H1 (cell line): ENCODE results near the gene APOL6. TPM values are rescaled to one million over a fixed set of nuclear protein-coding genes. Genes with fewer than 3 reads are reported as not detected.

Experiments
- CTCF ChIA-PET: fragments of 300-600 bp; sonication (Branson Sonifier 250); formaldehyde crosslinking; loops from one replicate; lab custom pipeline; 2021; ENCODE audit not compliant: partially characterized antibody; lab: Charles Lee
- POLR2A ChIA-PET: fragments of 300-600 bp; sonication (Branson Sonifier 250); formaldehyde crosslinking; loops from one replicate; lab custom pipeline; 2021; ENCODE audit warnings: inconsistent platforms; ENCODE audit not compliant: partially characterized antibody; lab: Charles Lee
- DNase-seq, 2 experiments: peaks; one replicate each; pipeline versions ENCODE4 v3.0.0 to v3.0.0-alpha.2; 2010 to 2022; ENCODE audit warnings: low spot score in 2 of 2, low read depth in 1 of 2, mixed read lengths in 1 of 2
- FAIRE-seq: peaks from 2 replicates; lab custom pipeline; 2011; peaks lifted over from hg19 to GRCh38; lab: Jason Lieb, UNC
- H2AFZ ChIP-seq: 2 replicates; pipeline ENCODE4 v1.8.1; 2012; ENCODE audit warnings: low read length, inconsistent platforms
- H2AK5ac ChIP-seq: 2 replicates; pipeline ENCODE4 v1.6.1; 2013; ENCODE audit warnings: low read depth, low read length
- H2BK120ac ChIP-seq: replicated peaks from 2 replicates; pipeline ENCODE3; 2013; ENCODE audit warnings: low read depth, low read length, inconsistent platforms
- H2BK12ac ChIP-seq: 2 replicates; pipeline ENCODE4 v1.6.1; 2013; ENCODE audit warnings: low read depth, low read length
- H2BK15ac ChIP-seq: 2 replicates; pipeline ENCODE4 v1.6.1; 2013; ENCODE audit warnings: low read length
- H2BK20ac ChIP-seq: 2 replicates; pipeline ENCODE4 v1.6.1; 2013; ENCODE audit warnings: low read length
- H2BK5ac ChIP-seq: 2 replicates; pipeline ENCODE4 v1.6.1; 2013; ENCODE audit warnings: low read depth, low read length
- H3K14ac ChIP-seq: 2 replicates; pipeline ENCODE4 v1.6.1; 2013; ENCODE audit warnings: inconsistent platforms; ENCODE audit not compliant: insufficient read length
- H3K18ac ChIP-seq: 2 replicates; pipeline ENCODE4 v1.6.1; 2013; ENCODE audit warnings: low read length; ENCODE audit errors: extremely low read depth
- H3K23ac ChIP-seq: 2 replicates; pipeline ENCODE4 v1.6.1; 2013; ENCODE audit warnings: inconsistent platforms; ENCODE audit not compliant: insufficient read length
- H3K23me2 ChIP-seq: 2 replicates; pipeline ENCODE4 v1.6.1; 2013; ENCODE audit warnings: low read depth, low read length
- H3K27ac ChIP-seq: 2 replicates; pipeline ENCODE4 v1.6.1; 2011; ENCODE audit warnings: low read depth, low read length, inconsistent platforms
- H3K27me3 ChIP-seq, 4 experiments: replicated peaks in 1 of 4; 1 replicate in 1 of 4; 2 replicates in 3 of 4; pipeline versions ENCODE4 v1.6.1 to v1.8.1; 2011 to 2013; ENCODE audit warnings: low read length in 3 of 4, mild to moderate bottlenecking in 3 of 4, inconsistent platforms in 2 of 4, mixed read lengths in 2 of 4, moderate library complexity in 1 of 4; ENCODE audit not compliant: control insufficient read depth in 3 of 4, insufficient read depth in 3 of 4; ENCODE audit errors: extremely low read depth in 1 of 4
- H3K36me3 ChIP-seq, 4 experiments: 2 replicates each; pipeline versions ENCODE4 v1.6.1 to v1.8.1; 2011 to 2013; ENCODE audit warnings: mild to moderate bottlenecking in 4 of 4, low read length in 3 of 4, moderate library complexity in 2 of 4, control low read depth in 1 of 4, inconsistent platforms in 1 of 4; ENCODE audit not compliant: insufficient read depth in 4 of 4, control insufficient read depth in 2 of 4
- H3K4ac ChIP-seq: replicated peaks from 2 replicates; pipeline ENCODE3; 2013; ENCODE audit warnings: low read length, low read depth, mixed read lengths, inconsistent platforms; ENCODE audit not compliant: insufficient read length
- H3K4me1 ChIP-seq, 4 experiments: replicated peaks in 1 of 4; 1 replicate in 1 of 4; 2 replicates in 3 of 4; pipeline versions ENCODE4 v1.6.1 to v1.8.1; 2011 to 2013; ENCODE audit warnings: low read length in 3 of 4, inconsistent platforms in 2 of 4, mixed read lengths in 1 of 4; ENCODE audit not compliant: insufficient read depth in 4 of 4, control insufficient read depth in 3 of 4
- H3K4me2 ChIP-seq, 2 experiments: 2 replicates each; pipeline versions ENCODE4 v1.6.1 to v1.8.1; 2011 to 2013; ENCODE audit warnings: low read depth in 2 of 2, low read length in 2 of 2, control low read depth in 1 of 2, inconsistent platforms in 1 of 2, mild to moderate bottlenecking in 1 of 2; ENCODE audit not compliant: insufficient read depth in 1 of 2
- H3K4me3 ChIP-seq, 4 experiments: fragments of 200-600, 300-600 bp in 1 of 4; sonication (generic), shearing (Covaris generic), sonication (Bioruptor Twin) in 1 of 4; 2 replicates each; pipeline versions ENCODE4 v1.5.1 to v1.8.1; 2011 to 2016; ENCODE audit warnings: low read length in 4 of 4, low read depth in 3 of 4, control low read depth in 2 of 4, inconsistent platforms in 2 of 4, mild to moderate bottlenecking in 2 of 4, mixed read lengths in 1 of 4, moderate library complexity in 1 of 4; ENCODE audit not compliant: insufficient read depth in 2 of 4; ENCODE audit errors: extremely low read depth in 1 of 4
- H3K56ac ChIP-seq: replicated peaks from 2 replicates; pipeline ENCODE3; 2013; ENCODE audit warnings: low read depth, mild to moderate bottlenecking, mixed read lengths, low read length, inconsistent platforms; ENCODE audit not compliant: insufficient read length
- H3K79me1 ChIP-seq: 2 replicates; pipeline ENCODE4 v1.6.1; 2013; ENCODE audit warnings: low read depth, low read length, control low read depth
- H3K79me2 ChIP-seq, 2 experiments: 2 replicates each; pipeline versions ENCODE4 v1.6.1 to v1.8.1; 2012 to 2013; ENCODE audit warnings: low read length in 2 of 2, mild to moderate bottlenecking in 2 of 2, inconsistent platforms in 1 of 2; ENCODE audit not compliant: insufficient read depth in 2 of 2, control insufficient read depth in 1 of 2
- H3K9ac ChIP-seq, 4 experiments: replicated peaks in 1 of 4; 1 replicate in 1 of 4; 2 replicates in 3 of 4; pipeline versions ENCODE4 v1.6.1 to v1.8.1; 2011 to 2013; ENCODE audit warnings: low read depth in 3 of 4, low read length in 3 of 4, control low read depth in 2 of 4, mild to moderate bottlenecking in 2 of 4, moderate library complexity in 2 of 4, inconsistent platforms in 1 of 4; ENCODE audit errors: extremely low read depth in 1 of 4
- H3K9me3 ChIP-seq, 2 experiments: 2 replicates each; pipeline versions ENCODE4 v1.6.1 to v1.8.1; 2012 to 2013; ENCODE audit warnings: mild to moderate bottlenecking in 2 of 2, moderate library complexity in 2 of 2, control low read depth in 1 of 2, inconsistent platforms in 1 of 2, low read depth in 1 of 2, low read length in 1 of 2, mixed read lengths in 1 of 2; ENCODE audit not compliant: insufficient read depth in 2 of 2
- H4K20me1 ChIP-seq, 2 experiments: replicated peaks in 1 of 2; 2 replicates each; pipeline versions ENCODE3 to v1.8.1; 2011 to 2013; ENCODE audit warnings: inconsistent platforms in 2 of 2, low read length in 2 of 2, mild to moderate bottlenecking in 1 of 2; ENCODE audit not compliant: insufficient read depth in 2 of 2, control insufficient read depth in 1 of 2
- H4K5ac ChIP-seq: 2 replicates; pipeline ENCODE4 v1.6.1; 2013; ENCODE audit warnings: low read length, low read depth, mixed read lengths, inconsistent platforms; ENCODE audit not compliant: insufficient read length
- H4K8ac ChIP-seq: 2 replicates; pipeline ENCODE4 v1.8.0; 2013; ENCODE audit warnings: mild to moderate bottlenecking, moderate library complexity, low read length, inconsistent platforms; ENCODE audit not compliant: insufficient read depth; ENCODE audit errors: extremely low read depth
- H4K91ac ChIP-seq: replicated peaks from 2 replicates; pipeline ENCODE3; 2013; ENCODE audit warnings: low read length, mixed read lengths, inconsistent platforms; ENCODE audit not compliant: insufficient read length
- CHD2 ChIP-seq: IDR thresholded peaks from 2 replicates; pipeline ENCODE4 v1.6.1; 2012; ENCODE audit warnings: low read length, improper control_type of control experiment
- CTBP2 ChIP-seq: IDR thresholded peaks from 2 replicates; pipeline ENCODE4 v1.7.0; 2011; ENCODE audit warnings: borderline replicate concordance, mild to moderate bottlenecking, moderate library complexity, mixed read lengths, low read length; ENCODE audit not compliant: insufficient read depth, insufficient read length
- EGR1 ChIP-seq: IDR thresholded peaks from 2 replicates; pipeline ENCODE4 v1.6.1; 2011; ENCODE audit warnings: low read depth, low read length, borderline replicate concordance
- FOSL1 ChIP-seq: IDR thresholded peaks from 2 replicates; pipeline ENCODE4 v1.6.1; 2011; ENCODE audit warnings: mild to moderate bottlenecking, low read depth, low read length, moderate library complexity; ENCODE audit not compliant: insufficient read depth
- GABPA ChIP-seq: IDR thresholded peaks from 2 replicates; pipeline ENCODE4 v1.6.1; 2011; ENCODE audit warnings: mild to moderate bottlenecking, low read length, moderate library complexity, borderline replicate concordance; ENCODE audit not compliant: insufficient read depth
- KDM4A ChIP-seq: IDR thresholded peaks from one replicate; pipeline ENCODE4 v1.7.1; 2012; ENCODE audit warnings: low read depth, mild to moderate bottlenecking, moderate library complexity, low read length, inconsistent platforms; ENCODE audit not compliant: severe bottlenecking
- SIN3A ChIP-seq, 2 experiments: IDR thresholded peaks in 1 of 2; conservative IDR thresholded peaks in 1 of 2; 2 replicates each; pipeline ENCODE4 v1.6.1; 2011 to 2012; ENCODE audit warnings: low read length in 2 of 2, improper control_type of control experiment in 1 of 2, low read depth in 1 of 2, mild to moderate bottlenecking in 1 of 2
- SRF ChIP-seq: IDR thresholded peaks from 2 replicates; pipeline ENCODE4 v1.6.1; 2011; ENCODE audit warnings: mild to moderate bottlenecking, low read depth, low read length, moderate library complexity
- SUZ12 ChIP-seq: fragments of 200-600 bp; sonication (generic); IDR thresholded peaks from 2 replicates; pipeline ENCODE4 v1.6.1; 2012; ENCODE audit warnings: mild to moderate bottlenecking, inconsistent platforms, low read length, moderate library complexity, mixed read lengths
- TBP ChIP-seq: IDR thresholded peaks from 2 replicates; pipeline ENCODE4 v1.6.1; 2011; ENCODE audit warnings: low read depth, low read length, improper control_type of control experiment
- USF2 ChIP-seq: IDR thresholded peaks from 2 replicates; pipeline ENCODE4 v1.6.1; 2011; ENCODE audit warnings: low read length, improper control_type of control experiment
- WGBS, 2 experiments: shearing (Covaris generic) in 1 of 2; methylation state at CpG; one replicate each; pipeline versions ENCODE4 v1.1.6 to v1.1.7; 2013 to 2015; ENCODE audit warnings: low lambda C conversion rate in 2 of 2, mixed read lengths in 2 of 2, inconsistent platforms in 1 of 2, low coverage in 1 of 2, missing lambda C conversion rate in 1 of 2; ENCODE audit not compliant: insufficient replicate concordance in 2 of 2, insufficient coverage in 1 of 2, insufficient read length in 1 of 2; ENCODE audit errors: extremely low coverage in 1 of 2, missing lambda C conversion rate in 1 of 2; 5-methylcytosine and 5-hydroxymethylcytosine counted together
- polyA plus RNA-seq, 7 experiments: library from polyadenylated mRNA; depleted of rRNA in 3 of 7; stranded (reverse) in 5 of 7; unstranded in 2 of 7; fragments of >200 nt in 5 of 7; fragments of 200-250 nt in 2 of 7; gene quantifications; 1 replicate in 5 of 7; 2 replicates in 1 of 7; 4 replicates in 1 of 7; pipeline versions ENCODE4 v1.2.1 to v1.2.3, GENCODE V29; 2011 to 2013; ENCODE audit warnings: missing spikeins in 2 of 7, mixed read lengths in 2 of 7
- total RNA-seq: library from RNA; stranded (reverse); fragmentation: NEBNext Ultra II Directional; extraction: Animal tissue kit (Norgen Biotek cat#: 25700); gene quantifications from 2 replicates; pipeline ENCODE4 v1.2.1, GENCODE V29; 2021

Gene APOL6
- total and polyA plus RNA-seq, 2 of the 8 experiments (the other 6 are each of a cell fraction or from before 2014, with no cell fraction given), result 0.06 to 0.13 TPM

GRCh38 chr22:35717572-35717971 is 69.3 kb downstream of the APOL6 start, which contains the start of gene APOL5:
Gene APOL5 (plus strand): TSS chr22:35717872. CDS start chr22:35717872, 0 bp downstream.
- H2BK15ac ChIP-seq, result no peak within 1 kb of the TSS
- H3K4me2 ChIP-seq, result no peak within 1 kb of the TSS
- no peaks in the 10 kb centered on the region for H3K23me2 ChIP-seq
- no peak within 1 kb of the TSS for H3K27ac ChIP-seq
- no peaks in the 10 kb centered on the region for H4K20me1 ChIP-seq
- FAIRE-seq (no peak), DNase-seq (no peak)
- whole genome bisulfite sequencing, 2 experiments, result 80% methylated on average over 2 of the region's 3 CpGs; no CpG with 5 or more reads in 1 of the 2 experiments
- POLR2A ChIA-PET, result no interaction called here
- no peak within 1 kb of the TSS for H2BK20ac ChIP-seq
- H3K4me1 ChIP-seq, result no peaks in the 10 kb centered on the region
- H3K9ac ChIP-seq, result no peak within 1 kb of the TSS
- peaks cover 0 to 3% of the 10 kb centered on the region in 2 experiments; a peak in 2 of 4 replicates for H3K9me3 ChIP-seq
- H2BK12ac ChIP-seq, result no peak within 1 kb of the TSS
- no peak within 1 kb of the TSS for H2AFZ ChIP-seq
- no peak within 1 kb of the TSS for H3K4me3 ChIP-seq
- H3K36me3 ChIP-seq, result no peaks in the 10 kb centered on the region
- no peak within 1 kb of the TSS for H3K18ac ChIP-seq
- TF ChIP-seq KDM4A, result no peak
- TF ChIP-seq FOSL1, result no peak
- TF ChIP-seq TBP, result no peak
- no peak for TF ChIP-seq USF2
- no peak for TF ChIP-seq SRF
- no peak for TF ChIP-seq CHD2
- TF ChIP-seq EGR1, result no peak
- TF ChIP-seq CTBP2, result no peak
- no peak for TF ChIP-seq SUZ12
- no peak for TF ChIP-seq GABPA
- TF ChIP-seq SIN3A (conservative IDR thresholded peaks at IDR 0.05 in 1 of 2, IDR thresholded peaks at IDR 0.05 in 1 of 2; ENCODE audit: low read depth in 1 of 2, low read length in 2 of 2), result no peak
- H3K23ac ChIP-seq, result no peak within 1 kb of the TSS
- H4K5ac ChIP-seq, result no peak within 1 kb of the TSS
- H3K79me2 ChIP-seq, result no peaks in the 10 kb centered on the region
- H3K14ac ChIP-seq, result no peak within 1 kb of the TSS
- H2AK5ac ChIP-seq, result no peak within 1 kb of the TSS
- no peak within 1 kb of the TSS for H4K91ac ChIP-seq
- no peak within 1 kb of the TSS for H2BK5ac ChIP-seq
- no peak within 1 kb of the TSS for H3K4ac ChIP-seq
- CTCF ChIA-PET, result interaction anchor here (0.7 to 1.4 kb wide), 3 partner anchors 33 to 198 kb away, joined by 4 to 5 read pairs (median 4); no protein-coding TSS in a partner anchor
- H4K8ac ChIP-seq, result no peak within 1 kb of the TSS
- H3K27me3 ChIP-seq, result no peaks in the 10 kb centered on the region
- H3K56ac ChIP-seq, result no peak within 1 kb of the TSS
- H2BK120ac ChIP-seq, result no peak within 1 kb of the TSS
- H3K79me1 ChIP-seq, result no peaks in the 10 kb centered on the region
